Upper lobe of left lung (tissue), 4 donors: ENCODE measurements around the gene CMTM7.

Experiments
- CTCF ChIP-seq, 6 experiments: fragments of 450-650 bp in 4 of 6; fragments of 200-600 bp in 2 of 6; sonication (generic) in 2 of 6; IDR thresholded peaks; one replicate each; pipeline ENCODE4 v1.5.1; 2016 to 2019; ENCODE audit warnings: antibody characterized with exemption in 6 of 6
- EP300 ChIP-seq, 4 donors: sonication (generic); formaldehyde crosslinking; IDR thresholded peaks; one replicate each; pipeline ENCODE4 v1.5.1; 2017; ENCODE audit warnings: antibody characterized with exemption in 4 of 4, control low read depth in 2 of 4
- POLR2A ChIP-seq, 4 donors: fragments of 450-650 bp; IDR thresholded peaks; one replicate each; pipeline ENCODE4 v1.5.1; 2016 to 2017; ENCODE audit warnings: antibody characterized with exemption in 4 of 4, mild to moderate bottlenecking in 2 of 4
- POLR2AphosphoS5 ChIP-seq, 2 donors: sonication (generic); formaldehyde crosslinking; IDR thresholded peaks; one replicate each; pipeline ENCODE4 v1.5.1; 2017; ENCODE audit warnings: antibody characterized with exemption in 2 of 2

GRCh38 chr3:32398531-32398930, 6.9 kb downstream of the CMTM7 start:
- TF ChIP-seq CTCF (IDR thresholded peaks at IDR 0.05): no peak
- TF ChIP-seq POLR2A (IDR thresholded peaks at IDR 0.05): no peak
- TF ChIP-seq EP300 (IDR thresholded peaks at IDR 0.05): no peak
- peak in 1 of 2 donors; percentile 23 for TF ChIP-seq POLR2AphosphoS5 (IDR thresholded peaks at IDR 0.05)
